DOHH2 (cell line): ENCODE results near the gene KRI1.

Experiments
- H3F3A ChIP-seq: fragments of 200-600 bp; sonication (generic), shearing (Covaris generic); 2 replicates; pipeline ENCODE4 v1.6.0; 2016; ENCODE audit warnings: antibody characterized with exemption, mild to moderate bottlenecking; ENCODE audit not compliant: control insufficient read depth, insufficient read depth
- H3K27ac ChIP-seq: fragments of 200-600 bp; sonication (generic); 2 replicates; pipeline ENCODE4 v1.5.1; 2014; ENCODE audit warnings: low read depth, mild to moderate bottlenecking, low read length, moderate library complexity
- H3K27me3 ChIP-seq: fragments of 200-600 bp; sonication (generic); 2 replicates; pipeline ENCODE4 v1.6.1; 2014; ENCODE audit warnings: mild to moderate bottlenecking, low read length, mixed read lengths; ENCODE audit not compliant: control insufficient read depth
- H3K36me3 ChIP-seq: fragments of 200-600 bp; sonication (generic); 2 replicates; pipeline ENCODE4 v1.6.1; 2014; ENCODE audit warnings: mild to moderate bottlenecking, low read length, moderate library complexity, mixed read lengths; ENCODE audit not compliant: control insufficient read depth
- H3K4me1 ChIP-seq: fragments of 200-600 bp; sonication (generic); 2 replicates; pipeline ENCODE4 v1.6.1; 2014; ENCODE audit warnings: mild to moderate bottlenecking, low read length, mixed read lengths; ENCODE audit not compliant: control insufficient read depth
- H3K4me2 ChIP-seq: fragments of 200-600 bp; sonication (generic); 2 replicates; pipeline ENCODE4 v1.6.0; 2014; ENCODE audit warnings: mild to moderate bottlenecking, low read length, moderate library complexity
- H3K4me3 ChIP-seq: fragments of 200-600 bp; sonication (generic); 2 replicates; pipeline ENCODE4 v1.5.1; 2014; ENCODE audit warnings: mild to moderate bottlenecking, low read length, mixed read lengths
- H3K79me2 ChIP-seq: fragments of 200-600 bp; sonication (generic); 2 replicates; pipeline ENCODE4 v1.6.1; 2014; ENCODE audit warnings: mild to moderate bottlenecking, low read length, mixed read lengths; ENCODE audit not compliant: control insufficient read depth
- H3K9me2 ChIP-seq: fragments of 200-600 bp; sonication (generic); replicated peaks from 2 replicates; pipeline ENCODE4 v1.6.1; 2014; ENCODE audit warnings: mild to moderate bottlenecking, low read length, mixed read lengths; ENCODE audit not compliant: control insufficient read depth
- H3K9me3 ChIP-seq: fragments of 200-600 bp; sonication (generic); 2 replicates; pipeline ENCODE4 v1.6.1; 2014; ENCODE audit warnings: antibody characterized with exemption, low read length, mixed read lengths; ENCODE audit not compliant: control insufficient read depth, insufficient read depth
- H4K20me1 ChIP-seq: fragments of 200-600 bp; sonication (generic); 2 replicates; pipeline ENCODE4 v1.6.0; 2014; ENCODE audit warnings: low read depth, mild to moderate bottlenecking, antibody characterized with exemption, low read length, moderate library complexity; ENCODE audit not compliant: control insufficient read depth, insufficient read depth
- CTCF ChIP-seq: fragments of 200-600 bp; sonication (generic); IDR thresholded peaks from one replicate; pipeline ENCODE4 v1.5.1; 2014; ENCODE audit warnings: antibody characterized with exemption, mild to moderate bottlenecking, low read depth, low read length; ENCODE audit not compliant: poor library complexity, severe bottlenecking
- EZH2phosphoT487 ChIP-seq: fragments of 200-600 bp; sonication (generic); IDR thresholded peaks from 2 replicates; pipeline ENCODE4 v1.6.1; 2017; ENCODE audit warnings: borderline replicate concordance, mild to moderate bottlenecking, antibody characterized with exemption, low read length, moderate library complexity, mixed read lengths

Gene KRI1

GRCh38 chr19:10566408-10566657 is 523 bp upstream of the KRI1 start:
- Histone ChIP-seq H3K27me3 (no peaks in the 10 kb centered on the region), H3K27ac (peak overlapping the region; percentile 92), H3K9me2 (no peaks in the 10 kb centered on the region), H3F3A (peaks cover 21% of the 10 kb centered on the region), H3K4me1 (peaks cover 39% of the 10 kb centered on the region), H3K36me3 (peaks cover 25% of the 10 kb centered on the region), H3K4me3 (peak overlapping the region; percentile 87), H3K79me2 (peaks cover 36% of the 10 kb centered on the region), H3K9me3 (no peaks in the 10 kb centered on the region), H4K20me1 (no peaks in the 10 kb centered on the region), H3K4me2 (peak overlapping the region; percentile 92)
- no peak for TF ChIP-seq EZH2phosphoT487
- TF ChIP-seq CTCF: no peak

- no peaks in the 10 kb centered on the region for H3K9me2 ChIP-seq
- H3K36me3 ChIP-seq: peaks cover 37% of the 10 kb centered on the region
- peaks cover 36% of the 10 kb centered on the region for H3K79me2 ChIP-seq
- no peaks in the 10 kb centered on the region for H4K20me1 ChIP-seq
- H3K4me3 ChIP-seq: peak overlapping the region; percentile 87
- no peak for TF ChIP-seq EZH2phosphoT487
- TF ChIP-seq CTCF: peak; percentile 70
- H3F3A ChIP-seq: peaks cover 21% of the 10 kb centered on the region
- H3K4me2 ChIP-seq: peak overlapping the region; percentile 85
- H3K9me3 ChIP-seq: no peaks in the 10 kb centered on the region
- H3K27ac ChIP-seq: peak overlapping the region; percentile 83
- H3K4me1 ChIP-seq: peaks cover 39% of the 10 kb centered on the region
- H3K27me3 ChIP-seq: no peaks in the 10 kb centered on the region
Observed at GRCh38 chr19:10565028-10565566, 713 bp downstream of the KRI1 start.

- H3K27ac ChIP-seq: no peak overlapping the region
- no peaks in the 10 kb centered on the region for H3K9me3 ChIP-seq
- H3K36me3 ChIP-seq: peaks cover 58% of the 10 kb centered on the region
- H3K4me3 ChIP-seq: no peak overlapping the region
- H3K27me3 ChIP-seq: no peaks in the 10 kb centered on the region
- no peak for TF ChIP-seq EZH2phosphoT487
- TF ChIP-seq CTCF: no peak
- no peak overlapping the region for H3K4me2 ChIP-seq
- peaks cover 25% of the 10 kb centered on the region for H3K4me1 ChIP-seq
- H3K9me2 ChIP-seq: no peaks in the 10 kb centered on the region
- peaks cover 26% of the 10 kb centered on the region for H3K79me2 ChIP-seq
- H3F3A ChIP-seq: peaks cover 13% of the 10 kb centered on the region
- H4K20me1 ChIP-seq: no peaks in the 10 kb centered on the region
Observed at GRCh38 chr19:10562609-10563008, 3.2 kb downstream of the KRI1 start.

GRCh38 chr19:10560154-10560553 is 5.7 kb downstream of the KRI1 start:
- no peaks in the 10 kb centered on the region for H3K9me2 ChIP-seq
- no peak overlapping the region for H3K4me3 ChIP-seq
- 0 out of 2 replicates have a peak, but pooled peaks cover 3% of the 10 kb centered on the region for H3F3A ChIP-seq
- H3K4me1 ChIP-seq: peaks cover 17% of the 10 kb centered on the region
- H4K20me1 ChIP-seq: no peaks in the 10 kb centered on the region
- H3K9me3 ChIP-seq: no peaks in the 10 kb centered on the region
- no peak for TF ChIP-seq CTCF
- TF ChIP-seq EZH2phosphoT487: no peak
- H3K36me3 ChIP-seq: peaks cover 67% of the 10 kb centered on the region
- H3K4me2 ChIP-seq: no peak overlapping the region
- peaks cover 14% of the 10 kb centered on the region for H3K79me2 ChIP-seq
- H3K27me3 ChIP-seq: no peaks in the 10 kb centered on the region
- no peak overlapping the region for H3K27ac ChIP-seq
